ENCODE measurements around the gene MYH14. TPM values are rescaled to one million over a fixed set of nuclear protein-coding genes. Genes with fewer than 3 reads are reported as not detected.

The MYH14 gene
- total and polyA plus RNA-seq, 12 donors: 0.22 to 8.5 (median 3.1) TPM

DNA sequence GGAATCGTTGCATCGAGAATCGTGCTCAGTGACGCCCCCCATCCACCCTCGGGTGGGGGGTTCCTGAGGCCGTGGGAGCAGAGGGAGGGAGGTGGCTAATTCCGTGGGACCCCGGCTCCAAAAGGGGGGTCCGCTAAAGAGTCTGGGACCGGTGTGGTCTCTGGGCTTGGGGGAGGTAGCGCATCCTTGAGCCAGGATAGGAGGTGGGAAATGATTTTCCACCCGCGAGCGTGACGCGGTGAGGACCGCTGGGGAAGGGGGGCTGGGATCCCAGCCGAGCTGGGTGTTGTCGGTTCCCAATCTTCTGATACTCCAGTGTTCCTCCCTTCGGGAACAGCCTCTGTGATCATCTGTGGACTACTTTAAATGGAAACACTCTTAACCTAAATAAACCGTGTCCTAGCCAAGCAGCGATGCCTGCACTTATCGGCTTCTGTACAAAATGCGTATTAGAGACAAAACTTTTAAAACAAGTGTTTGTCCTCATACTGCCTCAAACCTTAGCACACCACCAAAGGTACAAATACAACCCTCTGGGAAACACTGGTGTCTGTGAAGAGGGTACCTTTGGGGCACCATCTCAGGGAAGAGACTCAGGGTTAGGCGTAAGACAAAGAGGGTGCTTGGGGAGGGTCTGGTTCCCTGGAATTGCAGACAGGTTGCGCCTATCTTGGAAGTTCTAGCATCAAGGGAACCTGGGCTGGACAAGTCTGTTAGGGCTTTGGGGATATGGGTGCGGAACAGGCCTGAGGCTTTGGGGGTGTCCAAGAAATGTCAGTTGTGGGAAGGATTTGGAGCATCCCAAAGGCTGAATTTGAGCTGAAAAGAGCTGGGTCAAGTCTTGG is 109.8 kb downstream of the MYH14 start:
- H3K36me3 ChIP-seq (replicated peaks in 1 of 2): no peaks in the 10 kb centered on the region
- WGBS, 4 donors: 10 to 17% (median 13%) methylated on average over 14 to 27 of the region's 27 CpGs
- H3K27ac ChIP-seq: no peak overlapping the region
- no peaks in the 10 kb centered on the region for H3K4me1 ChIP-seq (replicated peaks in 1 of 2)
- TF ChIP-seq, protein P1, sequence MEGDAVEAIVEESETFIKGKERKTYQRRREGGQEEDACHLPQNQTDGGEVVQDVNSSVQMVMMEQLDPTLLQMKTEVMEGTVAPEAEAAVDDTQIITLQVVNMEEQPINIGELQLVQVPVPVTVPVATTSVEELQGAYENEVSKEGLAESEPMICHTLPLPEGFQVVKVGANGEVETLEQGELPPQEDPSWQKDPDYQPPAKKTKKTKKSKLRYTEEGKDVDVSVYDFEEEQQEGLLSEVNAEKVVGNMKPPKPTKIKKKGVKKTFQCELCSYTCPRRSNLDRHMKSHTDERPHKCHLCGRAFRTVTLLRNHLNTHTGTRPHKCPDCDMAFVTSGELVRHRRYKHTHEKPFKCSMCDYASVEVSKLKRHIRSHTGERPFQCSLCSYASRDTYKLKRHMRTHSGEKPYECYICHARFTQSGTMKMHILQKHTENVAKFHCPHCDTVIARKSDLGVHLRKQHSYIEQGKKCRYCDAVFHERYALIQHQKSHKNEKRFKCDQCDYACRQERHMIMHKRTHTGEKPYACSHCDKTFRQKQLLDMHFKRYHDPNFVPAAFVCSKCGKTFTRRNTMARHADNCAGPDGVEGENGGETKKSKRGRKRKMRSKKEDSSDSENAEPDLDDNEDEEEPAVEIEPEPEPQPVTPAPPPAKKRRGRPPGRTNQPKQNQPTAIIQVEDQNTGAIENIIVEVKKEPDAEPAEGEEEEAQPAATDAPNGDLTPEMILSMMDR (IDR thresholded peaks at IDR 0.05): no peak
- TF ChIP-seq POLR2A (IDR thresholded peaks at IDR 0.05): no peak
- peaks cover 26% of the 10 kb centered on the region for H3K27me3 ChIP-seq
- intact Hi-C loops (cut with DNase I): no loop called here
- H3K9me3 ChIP-seq (replicated peaks in 1 of 3): no peaks in the 10 kb centered on the region
- DNase-seq: peak in 1 of 7 donors; percentile 10
- H3K4me3 ChIP-seq: no peak overlapping the region

DNA sequence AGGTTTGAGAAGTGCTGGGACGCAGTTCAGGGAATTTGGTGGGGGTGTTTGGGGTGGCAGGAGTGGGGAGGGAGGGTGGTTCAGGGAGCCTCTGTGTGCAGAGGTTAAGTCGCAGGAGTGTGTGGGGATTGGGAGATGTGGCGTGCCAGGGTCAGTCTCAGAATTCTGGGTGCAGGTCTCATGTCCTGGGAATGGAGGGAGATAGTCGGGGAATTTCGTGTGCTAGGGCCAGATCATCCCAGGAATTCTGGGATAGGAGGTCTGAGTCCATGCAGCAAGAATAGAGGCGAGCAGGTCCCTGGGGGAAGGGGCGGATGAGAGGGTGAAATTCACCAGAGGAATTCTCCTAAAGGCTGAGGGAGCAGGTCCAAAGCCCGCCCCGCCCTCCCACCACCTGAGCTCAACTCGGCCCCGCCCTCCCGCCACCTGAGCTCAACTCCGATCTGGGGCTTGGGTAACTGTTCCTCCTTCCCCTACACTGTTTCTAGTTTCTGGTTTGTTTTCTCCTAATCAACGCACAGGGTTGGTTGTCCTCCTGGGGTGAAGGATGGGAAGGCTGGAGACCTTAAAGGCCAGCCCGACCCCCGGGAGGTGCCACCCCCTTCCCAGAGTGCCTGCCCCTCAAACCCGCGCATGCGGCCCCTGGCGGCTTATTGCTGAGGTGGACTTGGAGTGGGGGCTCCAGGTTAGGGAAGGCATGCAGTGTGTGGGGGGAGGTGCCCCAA is 110.6 kb downstream of the MYH14 start:
- DNase-seq: peak in 2 of 7 donors; percentile 3 to 8
- Histone ChIP-seq H3K4me3 (no peak overlapping the region), H3K4me1 (replicated peaks in 1 of 2) (no peaks in the 10 kb centered on the region), H3K27me3 (peaks cover 26% of the 10 kb centered on the region), H3K9me3 (replicated peaks in 1 of 3) (no peaks in the 10 kb centered on the region), H3K27ac (no peak overlapping the region), H3K36me3 (replicated peaks in 1 of 2) (no peaks in the 10 kb centered on the region)
- intact Hi-C loops (cut with DNase I): no loop called here
- TF ChIP-seq, protein P1 (IDR thresholded peaks at IDR 0.05): no peak
- TF ChIP-seq POLR2A (IDR thresholded peaks at IDR 0.05): no peak
- WGBS, 4 donors: 1 to 5% (median 3%) methylated on average over 7 to 20 of the region's 20 CpGs

- H3K27ac ChIP-seq: no peak overlapping the region
- no peaks in the 10 kb centered on the region for H3K9me3 ChIP-seq (replicated peaks in 1 of 3)
- no peak for TF ChIP-seq POLR2A (IDR thresholded peaks at IDR 0.05)
- TF ChIP-seq, protein P1 (IDR thresholded peaks at IDR 0.05): no peak
- peak in 1 of 7 donors; percentile 12 for DNase-seq
- H3K27me3 ChIP-seq: peaks cover 26% of the 10 kb centered on the region
- intact Hi-C loops (cut with DNase I): no loop called here
- H3K36me3 ChIP-seq (replicated peaks in 1 of 2): no peaks in the 10 kb centered on the region
- WGBS, 4 donors: 1 to 3% (median 2%) methylated on average over 22 to 40 of the region's 40 CpGs
- H3K4me3 ChIP-seq: no peak overlapping the region
- no peaks in the 10 kb centered on the region for H3K4me1 ChIP-seq (replicated peaks in 1 of 2)
These were observed 111.6 kb downstream of the MYH14 start for GRCh38 chr19:50314724-50315708.
